DOHH2 (cell line): ENCODE results near the gene EEF2KMT.
"Not testable (repeated sequence)": the region's sequence is repeated elsewhere in the genome, so short reads cannot be mapped to it uniquely, and the experiment has no call there.

Source experiments
- H3F3A ChIP-seq: fragments of 200-600 bp; sonication (generic), shearing (Covaris generic); 2 replicates; pipeline ENCODE4 v1.6.0; 2016; ENCODE audit warnings: antibody characterized with exemption, mild to moderate bottlenecking; ENCODE audit not compliant: control insufficient read depth, insufficient read depth
- H3K27ac ChIP-seq: fragments of 200-600 bp; sonication (generic); 2 replicates; pipeline ENCODE4 v1.5.1; 2014; ENCODE audit warnings: low read depth, mild to moderate bottlenecking, low read length, moderate library complexity
- H3K27me3 ChIP-seq: fragments of 200-600 bp; sonication (generic); 2 replicates; pipeline ENCODE4 v1.6.1; 2014; ENCODE audit warnings: mild to moderate bottlenecking, low read length, mixed read lengths; ENCODE audit not compliant: control insufficient read depth
- H3K36me3 ChIP-seq: fragments of 200-600 bp; sonication (generic); 2 replicates; pipeline ENCODE4 v1.6.1; 2014; ENCODE audit warnings: mild to moderate bottlenecking, low read length, moderate library complexity, mixed read lengths; ENCODE audit not compliant: control insufficient read depth
- H3K4me1 ChIP-seq: fragments of 200-600 bp; sonication (generic); 2 replicates; pipeline ENCODE4 v1.6.1; 2014; ENCODE audit warnings: mild to moderate bottlenecking, low read length, mixed read lengths; ENCODE audit not compliant: control insufficient read depth
- H3K4me2 ChIP-seq: fragments of 200-600 bp; sonication (generic); 2 replicates; pipeline ENCODE4 v1.6.0; 2014; ENCODE audit warnings: mild to moderate bottlenecking, low read length, moderate library complexity
- H3K4me3 ChIP-seq: fragments of 200-600 bp; sonication (generic); 2 replicates; pipeline ENCODE4 v1.5.1; 2014; ENCODE audit warnings: mild to moderate bottlenecking, low read length, mixed read lengths
- H3K79me2 ChIP-seq: fragments of 200-600 bp; sonication (generic); 2 replicates; pipeline ENCODE4 v1.6.1; 2014; ENCODE audit warnings: mild to moderate bottlenecking, low read length, mixed read lengths; ENCODE audit not compliant: control insufficient read depth
- H3K9me2 ChIP-seq: fragments of 200-600 bp; sonication (generic); replicated peaks from 2 replicates; pipeline ENCODE4 v1.6.1; 2014; ENCODE audit warnings: mild to moderate bottlenecking, low read length, mixed read lengths; ENCODE audit not compliant: control insufficient read depth
- H3K9me3 ChIP-seq: fragments of 200-600 bp; sonication (generic); 2 replicates; pipeline ENCODE4 v1.6.1; 2014; ENCODE audit warnings: antibody characterized with exemption, low read length, mixed read lengths; ENCODE audit not compliant: control insufficient read depth, insufficient read depth
- H4K20me1 ChIP-seq: fragments of 200-600 bp; sonication (generic); 2 replicates; pipeline ENCODE4 v1.6.0; 2014; ENCODE audit warnings: low read depth, mild to moderate bottlenecking, antibody characterized with exemption, low read length, moderate library complexity; ENCODE audit not compliant: control insufficient read depth, insufficient read depth
- CTCF ChIP-seq: fragments of 200-600 bp; sonication (generic); IDR thresholded peaks from one replicate; pipeline ENCODE4 v1.5.1; 2014; ENCODE audit warnings: antibody characterized with exemption, mild to moderate bottlenecking, low read depth, low read length; ENCODE audit not compliant: poor library complexity, severe bottlenecking
- EZH2phosphoT487 ChIP-seq: fragments of 200-600 bp; sonication (generic); IDR thresholded peaks from 2 replicates; pipeline ENCODE4 v1.6.1; 2017; ENCODE audit warnings: borderline replicate concordance, mild to moderate bottlenecking, antibody characterized with exemption, low read length, moderate library complexity, mixed read lengths

Gene EEF2KMT

GRCh38 chr16:5097470-5098220, at the start of gene EEF2KMT:
Gene EEF2KMT (minus strand): TSS chr16:5097795. CDS start chr16:5097739, 56 bp downstream.
- Histone ChIP-seq H3K27ac (0 out of 2 replicates have a peak within 1 kb of the TSS, but pooled peaks have one; percentile 4), H3K4me2 (peak within 1 kb of the TSS; percentile 74)

GRCh38 chr16:5144621-5144956, 47.0 kb upstream of the EEF2KMT start:
- not testable (repeated sequence) for H3K4me1 ChIP-seq, H3K27me3 ChIP-seq, H3K4me2 ChIP-seq, H3F3A ChIP-seq, H3K36me3 ChIP-seq, H3K79me2 ChIP-seq, H3K27ac ChIP-seq, H3K9me3 ChIP-seq, H3K9me2 ChIP-seq, H3K4me3 ChIP-seq, H4K20me1 ChIP-seq

More at GRCh38 chr16:5097470-5098220, at the start of gene EEF2KMT:
- H3K9me2 ChIP-seq, H3F3A ChIP-seq, H3K36me3 ChIP-seq, H3K27me3 ChIP-seq, H3K9me3 ChIP-seq, H3K4me1 ChIP-seq, H4K20me1 ChIP-seq, H3K79me2 ChIP-seq: not testable (repeated sequence)
- peak within 1 kb of the TSS; percentile 79 for H3K4me3 ChIP-seq

GRCh38 chr16:5143761-5144620, 46.4 kb upstream of the EEF2KMT start:
- no peak overlapping the region for H3K27ac ChIP-seq
- H3K4me1 ChIP-seq, result no peaks in the 10 kb centered on the region
- H3K9me2 ChIP-seq, result no peaks in the 10 kb centered on the region
- no peak overlapping the region for H3K4me2 ChIP-seq
- no peaks in the 10 kb centered on the region for H4K20me1 ChIP-seq
- no peaks in the 10 kb centered on the region for H3K79me2 ChIP-seq
- no peaks in the 10 kb centered on the region for H3K36me3 ChIP-seq
- H3K27me3 ChIP-seq, result no peaks in the 10 kb centered on the region
- TF ChIP-seq EZH2phosphoT487 (no peak), CTCF (no peak)
- H3K9me3 ChIP-seq, result no peaks in the 10 kb centered on the region
- H3K4me3 ChIP-seq, result no peak overlapping the region
- H3F3A ChIP-seq, result no peaks in the 10 kb centered on the region

GRCh38 chr16:5140151-5140550, 42.6 kb upstream of the EEF2KMT start:
- H4K20me1 ChIP-seq, H3K4me2 ChIP-seq, H3K36me3 ChIP-seq, H3F3A ChIP-seq, H3K4me3 ChIP-seq, H3K9me3 ChIP-seq, H3K9me2 ChIP-seq, H3K27me3 ChIP-seq, H3K79me2 ChIP-seq, H3K27ac ChIP-seq, H3K4me1 ChIP-seq: not testable (repeated sequence)

- not testable (repeated sequence) for H3K4me1 ChIP-seq, H3K4me2 ChIP-seq, H3F3A ChIP-seq, H3K4me3 ChIP-seq, H4K20me1 ChIP-seq, H3K27ac ChIP-seq, H3K27me3 ChIP-seq, H3K79me2 ChIP-seq, H3K9me2 ChIP-seq, H3K36me3 ChIP-seq, H3K9me3 ChIP-seq
These were observed 37.3 kb upstream of the EEF2KMT start for GRCh38 chr16:5134739-5135452.

- H3K9me3 ChIP-seq, H3K27me3 ChIP-seq, H3K36me3 ChIP-seq, H3K4me3 ChIP-seq, H3K9me2 ChIP-seq, H3K4me1 ChIP-seq, H3F3A ChIP-seq, H3K79me2 ChIP-seq, H3K4me2 ChIP-seq, H4K20me1 ChIP-seq, H3K27ac ChIP-seq: not testable (repeated sequence)
These were observed 35.5 kb upstream of the EEF2KMT start for GRCh38 chr16:5132915-5133600.
